ENCODE measurements around the gene IL24. TPM values are rescaled to one million over a fixed set of nuclear protein-coding genes. Genes with fewer than 3 reads are reported as not detected.

The IL24 gene
- total RNA-seq, 2 donors from 2014 or later, result not detected

DNA sequence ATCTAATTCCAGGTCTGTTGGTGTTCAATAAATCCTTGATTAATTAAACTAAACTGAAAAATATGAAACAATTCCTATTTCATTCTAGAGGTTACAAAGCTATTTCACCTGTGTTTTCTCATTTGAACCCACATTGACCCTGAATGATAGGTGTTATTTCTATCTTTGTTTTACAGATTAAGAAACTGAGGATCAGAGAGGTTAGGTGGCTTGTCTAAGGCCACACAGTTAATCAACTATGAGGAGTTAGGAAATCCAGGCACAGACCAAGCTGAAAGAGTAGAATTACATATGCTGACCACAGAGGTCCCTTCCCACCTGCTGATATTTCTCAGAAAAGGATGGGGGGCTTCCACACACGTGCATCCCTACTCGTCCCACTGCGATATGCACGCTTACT, 48.5 kb downstream of the IL24 start:
- Mint-ChIP-seq H3K27ac (no peak overlapping the region), H3K27me3 (peaks cover 32% of the 10 kb centered on the region), H3K4me3 (no peak overlapping the region), H3K4me1 (peaks cover 5% of the 10 kb centered on the region), H3K36me3 (ENCODE audit: low read depth) (no peaks in the 10 kb centered on the region)
- DNase-seq (no peak), ATAC-seq (no peak)
- peaks cover 2% of the 10 kb centered on the region for H3K9me3 ChIP-seq (ENCODE audit: control insufficient read depth, low read length, poor library complexity, severe bottlenecking)

DNA sequence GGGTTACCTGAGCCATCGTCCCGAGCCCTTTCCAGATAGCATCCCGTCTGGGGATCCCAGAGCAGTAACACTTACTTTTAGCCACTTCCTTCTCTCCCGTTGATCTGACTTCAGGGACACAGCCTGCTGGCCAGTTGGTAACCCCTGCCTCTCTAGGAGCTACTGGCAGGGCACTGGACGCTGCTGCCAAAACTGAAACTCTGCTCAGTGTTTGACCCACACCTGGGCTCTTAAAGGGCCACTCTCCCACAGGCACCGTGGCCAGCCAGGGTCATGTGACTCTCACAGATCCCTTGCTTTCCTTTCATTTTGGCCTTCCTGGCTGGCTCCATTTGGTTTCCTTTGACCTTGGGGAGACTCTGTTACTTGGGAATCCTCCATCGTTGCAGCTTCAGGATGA, 49.0 kb downstream of the IL24 start, which contains the start of gene PIGR:
TSS of gene PIGR (minus strand) at position 206 of the 400 bp plus-strand sequence. CDS start 5,935 bp downstream, outside the sequence.
- Mint-ChIP-seq H3K4me3 (no peak within 1 kb of the TSS), H3K36me3 (ENCODE audit: low read depth) (no peaks in the 10 kb centered on the region), H3K27me3 (peaks cover 37% of the 10 kb centered on the region), H3K4me1 (peaks cover 5% of the 10 kb centered on the region), H3K27ac (peak within 1 kb of the TSS; percentile 39)
- ATAC-seq, result no peak
- peaks cover 2% of the 10 kb centered on the region for H3K9me3 ChIP-seq (ENCODE audit: control insufficient read depth, low read length, poor library complexity, severe bottlenecking)
- DNase-seq, result no peak

DNA sequence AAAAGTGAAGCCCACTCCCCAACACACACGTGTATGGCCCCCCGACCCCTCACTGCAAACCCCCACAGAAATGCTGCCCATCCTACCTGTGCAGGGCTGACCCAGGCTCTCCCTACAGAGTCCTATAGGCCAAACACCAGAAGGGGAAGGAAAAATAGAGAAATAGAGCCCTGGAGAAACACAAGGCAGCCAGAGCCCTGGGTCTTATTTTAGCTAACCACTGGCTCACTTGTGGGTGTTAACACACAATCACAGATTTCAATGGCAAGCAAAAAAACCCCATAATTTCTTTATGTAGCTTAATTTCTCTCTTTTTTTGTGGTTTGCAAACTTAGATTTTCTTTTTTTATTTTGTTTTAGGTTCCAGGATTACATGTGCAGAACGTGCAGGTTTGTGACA, 50.0 kb downstream of the IL24 start:
- no peak overlapping the region for H3K4me3 Mint-ChIP-seq
- peaks cover 2% of the 10 kb centered on the region for H3K9me3 ChIP-seq (ENCODE audit: control insufficient read depth, low read length, poor library complexity, severe bottlenecking)
- H3K4me1 Mint-ChIP-seq, result peaks cover 5% of the 10 kb centered on the region
- DNase-seq (no peak), ATAC-seq (no peak)
- peaks cover 37% of the 10 kb centered on the region for H3K27me3 Mint-ChIP-seq
- no peaks in the 10 kb centered on the region for H3K36me3 Mint-ChIP-seq (ENCODE audit: low read depth)
- H3K27ac Mint-ChIP-seq, result peak overlapping the region; percentile 39

DNA sequence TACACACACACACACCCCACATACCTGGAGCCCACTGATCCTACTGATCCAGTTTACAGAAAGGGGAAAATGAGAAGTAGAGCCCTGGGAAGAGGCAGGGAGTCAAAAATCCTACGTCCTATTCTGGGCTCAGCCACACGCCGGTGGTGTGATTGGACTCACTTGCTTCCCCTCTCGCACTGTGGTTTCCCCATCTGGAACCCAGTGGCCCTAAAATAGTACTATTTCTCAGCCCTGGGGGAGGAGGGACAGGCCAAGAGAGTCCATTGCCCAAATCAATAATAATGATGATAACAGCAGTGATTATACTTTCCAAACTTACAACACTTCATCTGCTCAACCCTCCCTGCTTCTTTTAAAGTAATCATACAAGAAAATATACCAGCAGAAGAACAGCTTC, 52.0 kb downstream of the IL24 start:
- peaks cover 2% of the 10 kb centered on the region for H3K9me3 ChIP-seq (ENCODE audit: control insufficient read depth, low read length, poor library complexity, severe bottlenecking)
- Mint-ChIP-seq H3K36me3 (ENCODE audit: low read depth) (no peaks in the 10 kb centered on the region), H3K27ac (no peak overlapping the region), H3K4me3 (no peak overlapping the region), H3K27me3 (peaks cover 29% of the 10 kb centered on the region), H3K4me1 (peaks cover 8% of the 10 kb centered on the region)
- ATAC-seq (no peak), DNase-seq (no peak)

DNA sequence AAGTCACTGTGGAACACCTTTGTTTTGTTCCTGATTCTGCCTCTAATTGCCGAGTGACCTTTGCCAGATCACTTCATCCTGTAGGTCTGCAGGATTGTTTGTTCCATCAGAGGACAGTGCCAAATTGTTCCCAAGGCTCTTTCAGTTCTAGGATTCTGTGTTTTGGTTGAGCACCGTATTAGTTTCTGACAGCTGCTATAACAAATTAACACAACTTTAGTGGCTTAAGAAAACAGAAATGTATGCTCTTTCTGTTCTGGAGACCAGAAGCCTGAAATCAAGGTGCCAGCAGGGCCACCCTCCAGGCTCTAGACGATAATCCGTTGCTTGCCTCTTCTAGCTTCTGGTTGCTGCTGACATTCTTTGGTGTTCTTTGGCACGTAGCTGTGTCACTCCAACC, 52.4 kb downstream of the IL24 start:
- Mint-ChIP-seq H3K4me1 (peaks cover 9% of the 10 kb centered on the region), H3K27me3 (peaks cover 32% of the 10 kb centered on the region), H3K36me3 (ENCODE audit: low read depth) (no peaks in the 10 kb centered on the region), H3K4me3 (no peak overlapping the region), H3K27ac (no peak overlapping the region)
- peaks cover 2% of the 10 kb centered on the region for H3K9me3 ChIP-seq (ENCODE audit: control insufficient read depth, low read length, poor library complexity, severe bottlenecking)
- ATAC-seq (no peak), DNase-seq (no peak)

DNA sequence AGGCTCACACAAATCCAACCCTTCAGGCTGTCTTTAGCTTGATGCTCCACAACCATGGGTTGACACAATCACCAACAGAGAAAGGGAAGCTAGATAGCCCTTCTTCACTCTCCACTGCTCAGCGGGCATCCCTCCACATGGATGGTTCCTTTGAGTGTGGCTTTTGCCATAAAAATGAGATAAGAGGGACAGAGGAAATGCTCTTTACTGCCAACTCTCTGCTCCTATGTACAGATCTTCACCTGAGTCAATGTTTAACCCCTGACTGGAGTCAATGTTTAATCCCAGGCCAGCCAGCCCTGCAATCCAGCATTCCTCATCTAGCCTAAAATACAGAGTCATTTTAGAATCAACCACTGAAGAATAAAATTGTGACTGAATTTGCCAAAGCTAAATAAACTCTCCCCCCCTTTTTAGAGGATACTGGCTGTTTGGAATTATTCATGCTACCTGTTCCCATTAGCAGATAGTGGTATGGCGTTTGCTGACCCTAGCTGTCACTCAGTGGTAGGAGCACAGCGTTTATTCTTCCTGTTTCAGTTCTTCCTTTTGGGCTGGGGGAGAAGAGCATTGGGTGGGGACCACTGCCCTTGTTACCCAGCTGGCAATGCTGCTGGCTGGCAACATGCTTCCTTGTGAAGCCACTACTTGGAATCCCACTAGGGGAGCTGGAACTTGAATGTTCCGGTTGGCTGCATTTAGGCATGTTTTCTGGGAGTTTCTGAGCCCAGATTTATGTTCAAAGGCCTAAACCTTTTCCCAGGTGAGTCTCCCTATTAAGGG, 54.3 kb downstream of the IL24 start:
- ATAC-seq (no peak), DNase-seq (no peak)
- peak overlapping the region; percentile 51 for H3K27ac Mint-ChIP-seq
- no peaks in the 10 kb centered on the region for H3K36me3 Mint-ChIP-seq (ENCODE audit: low read depth)
- no peak overlapping the region for H3K4me3 Mint-ChIP-seq
- H3K4me1 Mint-ChIP-seq, result peaks cover 11% of the 10 kb centered on the region
- peaks cover 2% of the 10 kb centered on the region for H3K9me3 ChIP-seq (ENCODE audit: control insufficient read depth, low read length, poor library complexity, severe bottlenecking)
- H3K27me3 Mint-ChIP-seq, result peaks cover 26% of the 10 kb centered on the region

DNA sequence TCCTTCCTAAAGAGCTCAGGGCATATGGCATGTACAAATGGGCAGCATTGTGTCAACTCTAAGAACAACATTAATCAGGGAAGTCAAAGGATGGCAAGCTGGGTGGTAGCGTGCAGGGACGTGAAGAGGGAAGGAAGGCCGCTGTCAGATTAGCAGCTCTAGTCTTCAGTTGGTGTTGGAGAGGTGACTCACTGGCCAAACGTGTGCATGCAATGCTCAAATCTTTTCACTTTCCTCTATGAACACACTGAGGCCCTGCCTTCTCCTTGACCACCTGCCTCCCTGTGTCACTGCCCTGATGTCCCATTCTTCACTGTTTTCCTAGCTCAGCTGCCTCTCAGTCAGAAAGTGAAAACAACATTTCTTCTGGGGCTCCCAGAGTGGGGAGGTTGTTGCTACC, 54.9 kb downstream of the IL24 start:
- H3K27ac Mint-ChIP-seq, result peak overlapping the region; percentile 51
- DNase-seq (no peak), ATAC-seq (no peak)
- H3K9me3 ChIP-seq (ENCODE audit: control insufficient read depth, low read length, poor library complexity, severe bottlenecking), result peaks cover 2% of the 10 kb centered on the region
- no peak overlapping the region for H3K4me3 Mint-ChIP-seq
- peaks cover 11% of the 10 kb centered on the region for H3K4me1 Mint-ChIP-seq
- peaks cover 24% of the 10 kb centered on the region for H3K27me3 Mint-ChIP-seq
- H3K36me3 Mint-ChIP-seq (ENCODE audit: low read depth), result no peaks in the 10 kb centered on the region

DNA sequence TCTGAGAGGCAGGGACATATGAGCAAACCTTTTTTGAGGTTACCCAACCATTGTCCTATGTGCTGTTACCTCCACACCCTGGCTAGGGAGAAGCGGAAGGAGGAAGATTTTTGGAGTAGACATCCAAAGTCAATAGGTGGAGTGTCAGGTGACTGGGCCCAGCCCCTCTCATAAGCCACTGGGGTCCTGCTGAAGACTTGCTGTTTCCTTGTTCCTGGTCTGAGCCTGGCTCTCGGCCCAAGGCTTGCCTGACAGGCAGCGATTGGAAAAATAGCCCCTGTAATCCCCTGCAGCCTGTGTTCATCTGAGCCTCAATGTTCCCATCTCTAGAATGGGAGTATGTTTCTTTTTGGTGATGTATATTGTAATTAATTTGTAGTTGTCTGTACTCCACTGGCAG, 55.9 kb downstream of the IL24 start:
- H3K4me3 Mint-ChIP-seq, result no peak overlapping the region
- H3K36me3 Mint-ChIP-seq (ENCODE audit: low read depth), result no peaks in the 10 kb centered on the region
- no peak for ATAC-seq
- no peak overlapping the region for H3K27ac Mint-ChIP-seq
- DNase-seq, result no peak
- H3K9me3 ChIP-seq (ENCODE audit: control insufficient read depth, low read length, poor library complexity, severe bottlenecking), result peaks cover 2% of the 10 kb centered on the region
- H3K27me3 Mint-ChIP-seq, result peaks cover 24% of the 10 kb centered on the region
- H3K4me1 Mint-ChIP-seq, result peaks cover 8% of the 10 kb centered on the region

DNA sequence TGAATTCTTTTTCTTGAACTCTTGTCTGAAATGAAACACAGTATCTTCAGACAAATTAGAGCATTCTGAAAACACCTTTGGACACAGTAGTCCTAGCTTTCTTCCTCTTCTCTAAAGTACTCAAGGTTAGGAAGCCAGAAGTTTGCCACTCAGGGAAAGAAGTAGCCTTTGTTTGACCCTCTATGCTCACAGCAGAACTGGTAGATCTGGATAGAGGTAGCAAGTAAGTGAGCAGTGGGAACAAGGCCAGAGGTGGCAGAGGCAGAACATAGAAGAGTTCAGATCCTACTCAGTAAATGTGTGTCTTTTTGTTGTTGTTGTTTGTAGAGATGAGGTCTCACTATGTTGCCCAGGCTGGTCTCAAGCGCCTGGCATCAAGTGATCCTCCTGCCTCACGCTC, 56.4 kb downstream of the IL24 start:
- Mint-ChIP-seq H3K36me3 (ENCODE audit: low read depth) (no peaks in the 10 kb centered on the region), H3K4me1 (peaks cover 8% of the 10 kb centered on the region)
- ATAC-seq, result no peak

More for the DNA sequence above, 56.4 kb downstream of the IL24 start:
- H3K9me3 ChIP-seq (ENCODE audit: control insufficient read depth, low read length, poor library complexity, severe bottlenecking), result peaks cover 2% of the 10 kb centered on the region
- no peak for DNase-seq
- Mint-ChIP-seq H3K27me3 (peaks cover 23% of the 10 kb centered on the region), H3K27ac (no peak overlapping the region), H3K4me3 (no peak overlapping the region)

Other genes with a start within 250 kb of the IL24 start
- 100 to 1,000 TPM; 181 to 182 TPM for gene MAPKAPK2, start 212.5 kb upstream of the IL24 start, total RNA-seq
- not detected for gene IL19, start 126.7 kb upstream of the IL24 start, total RNA-seq
- gene IL10, start 124.9 kb upstream of the IL24 start, total RNA-seq, result under 1 TPM; 0.20 to 0.76 TPM
- not detected for gene IL20, start 31.8 kb upstream of the IL24 start, total RNA-seq
- 100 to 1,000 TPM; 206 to 249 TPM for gene FCMR, start 24.5 kb downstream of the IL24 start, total RNA-seq
- gene PIGR, start 49.0 kb downstream of the IL24 start, total RNA-seq, result not detected
- gene FCAMR, start 73.0 kb downstream of the IL24 start, total RNA-seq, result not detected
- 1 to 10 TPM in 1 of 2 donors, under 1 TPM in 1; 0.22 to 2.7 TPM for gene C1orf116, start 135.3 kb downstream of the IL24 start, total RNA-seq
- 10 to 100 TPM in 1 of 2 donors, 1 to 10 TPM in 1; 8.3 to 14.4 TPM for gene YOD1, start 153.8 kb downstream of the IL24 start, total RNA-seq
- 1 to 10 TPM; 1.7 to 2.0 TPM for gene PFKFB2, start 155.8 kb downstream of the IL24 start, total RNA-seq
- under 1 TPM in 1 of 2 donors, not detected in 1; 0.27 TPM for gene C4BPB, start 191.4 kb downstream of the IL24 start, total RNA-seq
- under 1 TPM in 1 of 2 donors, not detected in 1; 0.12 TPM for gene C4BPA, start 206.8 kb downstream of the IL24 start, total RNA-seq